Activated naive CD8-positive, alpha-beta T cell treated with anti-CD3 and anti-CD28 coated beads, Interleukin-2, amount 50 U/mL, for 24 hours (primary cell): Measurements from ENCODE around the gene CYTH3.
"Not testable (repeated sequence)": the region's sequence is repeated elsewhere in the genome, so short reads cannot be mapped to it uniquely, and the experiment has no call there.

Experiments used
- ATAC-seq: fragments of 150-1000 bp; cut with Tn5 transposase; one replicate; pipeline ENCODE4 v1.10.0; 2021
- DNase-seq: peaks from one replicate; pipeline ENCODE4 v3.0.0; 2021
- H3K27ac Mint-ChIP-seq: one replicate; pipeline ENCODE4 v1.8.0; 2021; ENCODE audit warnings: mild to moderate bottlenecking, mixed read lengths
- H3K27me3 Mint-ChIP-seq: one replicate; pipeline ENCODE4 v1.8.0; 2021; ENCODE audit warnings: mixed read lengths
- H3K36me3 Mint-ChIP-seq: one replicate; pipeline ENCODE4 v1.8.0; 2021; ENCODE audit warnings: low read depth, mixed read lengths
- H3K4me1 Mint-ChIP-seq: one replicate; pipeline ENCODE4 v1.8.0; 2021; ENCODE audit warnings: mixed read lengths
- H3K4me3 Mint-ChIP-seq: one replicate; pipeline ENCODE4 v1.8.0; 2021; ENCODE audit warnings: mild to moderate bottlenecking, moderate library complexity, mixed read lengths
- H3K9me3 Mint-ChIP-seq: one replicate; pipeline ENCODE4 v1.8.0; 2021; ENCODE audit warnings: mixed read lengths

Gene CYTH3

GRCh38 chr7:6160191-6160623 is 112.2 kb downstream of the CYTH3 start:
- DNase-seq (no peak), ATAC-seq (peak; percentile 23)
- Mint-ChIP-seq H3K4me1 (no peaks in the 10 kb centered on the region), H3K27ac (no peak overlapping the region), H3K4me3 (no peak overlapping the region), H3K27me3 (no peaks in the 10 kb centered on the region), H3K9me3 (no peaks in the 10 kb centered on the region), H3K36me3 (peaks cover 21% of the 10 kb centered on the region)

DNA sequence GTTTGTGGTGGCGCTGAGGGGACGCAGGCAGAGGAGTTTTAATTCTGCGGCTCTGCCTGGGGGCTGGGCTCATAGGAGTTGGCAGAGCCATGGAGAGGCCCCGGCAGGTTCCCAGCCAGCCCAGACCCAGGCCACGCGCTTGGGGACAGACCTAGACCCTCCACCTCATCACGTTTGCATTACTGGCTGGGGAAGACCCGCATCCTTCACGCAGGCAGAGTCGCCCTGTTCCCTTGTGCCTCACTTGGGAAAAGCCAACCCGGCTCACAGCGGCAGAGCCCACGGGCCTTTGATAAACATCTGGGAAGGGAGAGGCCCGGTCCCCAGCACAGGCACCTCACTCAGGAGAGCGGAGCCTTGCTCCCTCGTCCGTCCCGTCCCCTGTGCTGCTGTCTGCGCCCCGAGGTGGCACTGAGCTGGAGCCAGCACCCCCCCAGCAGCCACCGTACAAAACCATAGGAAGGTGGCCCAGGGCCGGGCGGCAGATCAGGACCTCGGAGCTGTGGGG is 112.8 kb downstream of the CYTH3 start:
- Mint-ChIP-seq H3K4me1 (no peaks in the 10 kb centered on the region), H3K36me3 (peaks cover 24% of the 10 kb centered on the region), H3K4me3 (no peak overlapping the region), H3K9me3 (no peaks in the 10 kb centered on the region), H3K27me3 (no peaks in the 10 kb centered on the region), H3K27ac (no peak overlapping the region)
- DNase-seq = no peak
- ATAC-seq = no peak

GRCh38 chr7:6159097-6159483 is 113.3 kb downstream of the CYTH3 start:
- Mint-ChIP-seq H3K4me1 (no peaks in the 10 kb centered on the region), H3K4me3 (no peak overlapping the region), H3K36me3 (peaks cover 24% of the 10 kb centered on the region), H3K27ac (no peak overlapping the region), H3K27me3 (no peaks in the 10 kb centered on the region), H3K9me3 (no peaks in the 10 kb centered on the region)
- DNase-seq = no peak
- ATAC-seq = no peak

DNA sequence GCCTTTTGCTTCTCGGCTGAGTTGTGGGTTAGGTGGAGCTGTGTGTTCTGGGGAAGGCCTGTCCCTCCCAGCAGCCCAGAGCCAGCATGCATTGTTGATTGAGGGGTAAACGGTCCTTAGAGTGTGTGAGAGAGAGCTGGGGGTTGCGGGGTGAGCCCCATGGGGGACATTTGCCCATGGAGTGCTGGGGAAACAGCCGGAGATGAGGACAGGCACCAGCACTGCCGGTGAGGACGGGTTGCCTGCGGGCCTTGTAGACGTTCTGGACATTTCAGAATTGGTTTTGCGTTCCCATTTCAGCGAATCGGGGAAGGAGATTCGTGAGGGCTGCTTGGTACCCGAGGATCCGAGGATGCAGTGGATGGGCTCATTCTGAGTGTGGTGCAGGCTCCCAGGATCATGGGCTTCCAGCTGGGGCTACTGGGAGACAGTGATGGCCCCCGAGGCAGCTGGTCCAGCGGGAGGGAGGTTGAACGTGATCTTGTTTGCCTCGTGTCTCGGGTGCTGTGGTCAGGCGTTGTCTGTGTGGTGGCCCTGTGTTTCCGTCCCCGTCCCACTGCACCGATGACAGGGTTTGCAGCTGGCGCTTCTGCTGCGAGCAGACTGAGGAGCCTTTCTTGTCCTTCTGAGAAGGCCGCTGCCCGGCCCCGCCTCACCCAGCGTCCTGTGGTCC is 113.9 kb downstream of the CYTH3 start:
- no peak overlapping the region for H3K27ac Mint-ChIP-seq
- H3K36me3 Mint-ChIP-seq = peaks cover 24% of the 10 kb centered on the region
- no peak overlapping the region for H3K4me3 Mint-ChIP-seq

DNA sequence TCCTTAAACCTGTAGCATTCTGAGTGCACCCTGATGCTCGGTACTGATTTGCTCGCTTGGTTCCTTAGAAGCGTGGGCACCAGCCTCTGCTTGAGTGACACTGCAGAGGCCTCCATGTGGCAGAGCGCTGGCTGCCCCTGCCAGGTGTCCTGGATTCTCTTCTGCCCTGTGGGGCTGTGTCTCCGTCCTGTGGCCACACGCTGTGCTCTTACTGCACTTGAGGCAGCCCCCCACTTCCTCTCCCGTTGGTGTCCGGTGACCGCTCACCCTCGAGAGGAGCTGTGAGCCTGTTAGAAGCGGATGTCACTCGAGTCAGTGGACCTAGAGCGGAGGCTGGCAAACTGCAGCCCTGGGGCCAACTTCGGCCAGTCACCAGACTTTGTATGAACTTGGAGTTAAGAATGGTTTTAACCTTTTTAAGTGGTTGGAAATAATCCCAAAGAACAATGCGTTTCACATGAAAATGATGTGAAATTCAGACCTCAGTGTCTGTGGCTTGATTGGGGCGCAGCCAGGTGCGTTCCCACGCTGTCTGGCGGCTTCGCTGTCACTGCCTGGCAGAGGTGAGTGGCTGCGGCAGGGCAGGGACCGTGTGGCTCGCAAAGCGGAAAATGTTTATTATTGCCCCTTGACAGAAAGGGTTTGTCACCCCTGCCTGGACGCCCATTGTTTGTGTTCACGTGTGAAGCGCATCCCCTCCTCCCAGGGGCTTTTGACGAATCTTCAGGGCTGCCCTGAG is 114.6 kb downstream of the CYTH3 start:
- ATAC-seq (no peak), DNase-seq (no peak)
- Mint-ChIP-seq H3K4me1 (no peaks in the 10 kb centered on the region), H3K4me3 (no peak overlapping the region), H3K9me3 (no peaks in the 10 kb centered on the region), H3K27me3 (no peaks in the 10 kb centered on the region), H3K27ac (no peak overlapping the region), H3K36me3 (peaks cover 29% of the 10 kb centered on the region)

More for the DNA sequence above, 113.9 kb downstream of the CYTH3 start:
- no peak for DNase-seq
- Mint-ChIP-seq H3K27me3 (no peaks in the 10 kb centered on the region), H3K4me1 (no peaks in the 10 kb centered on the region), H3K9me3 (no peaks in the 10 kb centered on the region)
- ATAC-seq = no peak

GRCh38 chr7:6156734-6157133 is 115.7 kb downstream of the CYTH3 start:
- Mint-ChIP-seq H3K4me1 (no peaks in the 10 kb centered on the region), H3K27ac (no peak overlapping the region), H3K4me3 (no peak overlapping the region), H3K27me3 (no peaks in the 10 kb centered on the region), H3K9me3 (no peaks in the 10 kb centered on the region), H3K36me3 (peaks cover 38% of the 10 kb centered on the region)
- DNase-seq = no peak
- ATAC-seq = no peak

- H3K27me3 Mint-ChIP-seq = no peaks in the 10 kb centered on the region
Measured at GRCh38 chr7:6155596-6155995, 116.8 kb downstream of the CYTH3 start.

DNA sequence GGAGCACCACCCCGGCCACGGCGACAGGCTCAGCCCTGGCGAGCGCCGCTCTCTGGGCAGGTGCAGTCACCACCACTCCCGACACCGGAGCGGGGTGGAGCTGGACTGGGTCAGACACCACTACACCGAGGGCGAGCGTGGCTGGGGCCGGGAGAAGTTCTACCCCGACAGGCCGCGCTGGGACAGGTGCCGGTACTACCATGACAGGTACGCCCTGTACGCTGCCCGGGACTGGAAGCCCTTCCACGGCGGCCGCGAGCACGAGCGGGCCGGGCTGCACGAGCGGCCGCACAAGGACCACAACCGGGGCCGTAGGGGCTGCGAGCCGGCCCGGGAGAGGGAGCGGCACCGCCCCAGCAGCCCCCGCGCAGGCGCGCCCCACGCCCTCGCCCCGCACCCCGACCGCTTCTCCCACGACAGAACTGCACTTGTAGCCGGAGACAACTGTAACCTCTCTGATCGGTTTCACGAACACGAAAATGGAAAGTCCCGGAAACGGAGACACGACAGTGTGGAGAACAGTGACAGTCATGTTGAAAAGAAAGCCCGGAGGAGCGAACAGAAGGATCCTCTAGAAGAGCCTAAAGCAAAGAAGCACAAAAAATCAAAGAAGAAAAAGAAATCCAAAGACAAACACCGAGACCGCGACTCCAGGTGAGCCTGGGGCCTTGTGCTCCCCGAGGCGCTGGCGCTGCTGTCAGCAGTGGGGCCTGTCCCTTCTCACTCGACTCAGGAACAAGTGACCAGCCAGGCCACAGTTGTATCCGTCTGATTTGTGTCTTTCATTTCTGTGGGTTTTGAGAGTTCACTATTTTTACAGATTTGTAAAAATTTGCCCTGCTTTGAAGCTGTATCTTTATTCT is 117.7 kb downstream of the CYTH3 start:
- Mint-ChIP-seq H3K4me1 (no peaks in the 10 kb centered on the region), H3K9me3 (no peaks in the 10 kb centered on the region), H3K27me3 (no peaks in the 10 kb centered on the region), H3K27ac (peak overlapping the region; percentile 17), H3K4me3 (no peak overlapping the region), H3K36me3 (peaks cover 46% of the 10 kb centered on the region)
- ATAC-seq = no peak
- no peak for DNase-seq

More at GRCh38 chr7:6155596-6155995, 116.8 kb downstream of the CYTH3 start:
- peak overlapping the region; percentile 17 for H3K27ac Mint-ChIP-seq
- no peaks in the 10 kb centered on the region for H3K4me1 Mint-ChIP-seq
- no peaks in the 10 kb centered on the region for H3K9me3 Mint-ChIP-seq
- DNase-seq = no peak
- H3K36me3 Mint-ChIP-seq = peaks cover 43% of the 10 kb centered on the region
- ATAC-seq = no peak
- no peak overlapping the region for H3K4me3 Mint-ChIP-seq

- H3K4me1 Mint-ChIP-seq = no peaks in the 10 kb centered on the region
- no peak overlapping the region for H3K27ac Mint-ChIP-seq
- H3K4me3 Mint-ChIP-seq = no peak overlapping the region
- H3K36me3 Mint-ChIP-seq = peaks cover 52% of the 10 kb centered on the region
- DNase-seq = no peak
- no peaks in the 10 kb centered on the region for H3K9me3 Mint-ChIP-seq
- no peak for ATAC-seq
- no peaks in the 10 kb centered on the region for H3K27me3 Mint-ChIP-seq
Measured at GRCh38 chr7:6153646-6154541, 118.5 kb downstream of the CYTH3 start.

DNA sequence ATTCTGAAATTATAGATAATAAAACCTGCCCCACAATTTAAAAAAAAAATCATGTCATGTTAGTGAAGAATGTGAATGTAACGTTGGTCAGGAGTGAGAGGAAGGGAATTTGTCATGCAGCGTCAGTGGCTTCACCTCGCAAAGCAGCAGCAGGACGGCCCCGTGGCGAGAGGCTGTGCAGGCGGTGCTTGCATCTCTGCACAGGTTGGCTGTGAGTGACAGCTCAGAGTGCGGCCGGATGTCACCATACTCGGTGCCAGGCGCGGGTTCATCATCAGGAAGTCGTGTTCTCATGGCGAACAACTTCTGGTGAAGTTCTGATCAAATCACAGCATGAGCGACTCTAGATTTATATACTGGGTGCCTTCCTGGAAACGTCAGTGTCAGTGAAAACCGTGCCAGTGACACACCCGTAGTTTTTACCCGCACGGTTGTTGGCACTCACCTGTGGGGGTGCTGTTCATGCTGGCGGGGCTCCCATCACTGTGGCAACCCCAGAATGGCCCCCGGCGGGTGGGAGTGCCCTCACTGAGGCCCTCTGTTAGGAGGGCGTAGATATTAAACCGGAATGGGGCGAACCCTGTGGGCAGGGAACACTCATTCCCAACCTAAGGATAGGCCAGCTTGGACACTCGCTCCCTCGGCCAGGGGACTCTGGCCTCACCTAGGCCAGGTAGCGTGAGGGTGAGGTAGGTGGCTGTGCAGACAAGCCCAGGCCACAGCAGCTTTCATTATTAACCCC is 120.3 kb downstream of the CYTH3 start:
- no peak overlapping the region for H3K4me3 Mint-ChIP-seq
- H3K27ac Mint-ChIP-seq = no peak overlapping the region
- H3K9me3 Mint-ChIP-seq = no peaks in the 10 kb centered on the region
- no peaks in the 10 kb centered on the region for H3K4me1 Mint-ChIP-seq
- H3K27me3 Mint-ChIP-seq = no peaks in the 10 kb centered on the region
- ATAC-seq (no peak), DNase-seq (no peak)
- H3K36me3 Mint-ChIP-seq = peaks cover 62% of the 10 kb centered on the region

DNA sequence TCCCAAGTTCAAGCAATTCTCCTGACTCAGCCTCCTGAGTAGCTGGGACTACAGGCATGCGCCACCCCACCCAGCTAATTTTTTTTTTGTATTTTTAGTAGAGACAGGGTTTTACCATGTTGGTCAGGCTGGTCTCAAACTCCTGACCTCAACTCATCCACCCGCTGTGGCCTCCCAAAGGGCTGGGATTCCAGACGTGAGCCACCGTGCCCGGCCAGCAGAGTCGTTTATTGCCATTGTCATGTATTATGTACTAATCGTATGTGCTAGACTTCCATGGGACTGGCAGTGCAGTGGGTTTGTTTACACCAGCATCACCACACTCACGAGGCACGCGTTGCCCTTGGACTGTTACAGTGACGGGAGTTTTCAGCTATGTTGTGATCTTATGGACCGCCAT is 120.9 kb downstream of the CYTH3 start:
- H3K36me3 Mint-ChIP-seq = peaks cover 62% of the 10 kb centered on the region
- H3K27me3 Mint-ChIP-seq, ATAC-seq, H3K27ac Mint-ChIP-seq, H3K4me3 Mint-ChIP-seq, H3K4me1 Mint-ChIP-seq, H3K9me3 Mint-ChIP-seq, DNase-seq: not testable (repeated sequence)

DNA sequence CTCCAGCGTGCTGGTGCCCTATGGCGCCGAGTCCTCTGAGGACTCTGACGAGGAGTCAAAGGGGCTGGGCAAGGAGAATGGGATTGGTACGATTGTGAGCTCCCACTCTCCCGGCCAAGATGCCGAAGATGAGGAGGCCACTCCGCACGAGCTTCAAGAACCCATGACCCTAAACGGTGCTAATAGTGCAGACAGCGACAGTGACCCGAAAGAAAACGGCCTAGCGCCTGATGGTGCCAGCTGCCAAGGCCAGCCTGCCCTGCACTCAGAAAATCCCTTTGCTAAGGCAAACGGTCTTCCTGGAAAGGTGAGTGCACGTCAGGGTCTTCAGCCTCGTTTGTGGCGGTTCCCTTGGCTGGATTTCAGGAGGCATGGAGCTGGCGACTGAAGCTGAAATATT is 122.4 kb downstream of the CYTH3 start:
- ATAC-seq (no peak), DNase-seq (no peak)
- Mint-ChIP-seq H3K9me3 (no peaks in the 10 kb centered on the region), H3K4me1 (no peaks in the 10 kb centered on the region), H3K27me3 (no peaks in the 10 kb centered on the region), H3K27ac (peak overlapping the region; percentile 10), H3K4me3 (no peak overlapping the region), H3K36me3 (peaks cover 62% of the 10 kb centered on the region)

DNA sequence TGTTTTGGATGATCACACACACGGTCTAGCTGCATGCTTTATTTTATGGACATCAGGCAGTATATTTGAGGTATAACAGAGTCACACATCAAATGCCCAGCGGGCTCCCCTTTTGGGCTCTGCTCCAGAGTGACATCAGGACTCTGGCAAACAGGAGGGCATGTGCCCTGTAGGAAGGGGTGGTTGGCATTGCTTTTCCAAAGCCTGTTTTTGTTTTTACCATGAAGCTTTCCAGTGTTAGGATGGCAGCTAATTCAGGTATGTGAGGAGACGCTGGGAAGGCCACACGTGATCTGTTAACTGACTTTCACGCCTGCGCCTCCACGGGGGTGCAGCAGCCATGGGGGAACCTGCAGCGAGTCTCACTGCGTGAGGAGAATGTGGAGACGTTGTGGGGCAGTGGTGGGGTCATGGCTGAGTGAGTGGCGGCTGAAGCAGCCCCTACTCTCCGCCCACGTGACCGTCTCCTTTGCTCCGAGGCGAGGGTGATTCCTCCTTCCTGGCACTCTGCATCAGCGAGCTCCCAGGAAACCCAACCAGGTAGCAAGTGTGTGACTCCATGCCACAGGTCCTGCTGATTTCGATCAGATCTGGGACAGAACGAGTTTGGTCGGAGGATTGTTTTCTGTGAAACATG is 123.6 kb downstream of the CYTH3 start:
- Mint-ChIP-seq H3K36me3 (peaks cover 68% of the 10 kb centered on the region), H3K27me3 (no peaks in the 10 kb centered on the region), H3K4me3 (no peak overlapping the region), H3K9me3 (no peaks in the 10 kb centered on the region), H3K4me1 (no peaks in the 10 kb centered on the region), H3K27ac (no peak overlapping the region)
- ATAC-seq (no peak), DNase-seq (no peak)
